Central memory CD8-positive, alpha-beta T cell (primary cell): Measurements from ENCODE around the gene GTF3C5.
"Not testable (repeated sequence)": the region's sequence is repeated elsewhere in the genome, so short reads cannot be mapped to it uniquely, and the experiment has no call there.

ENCODE experiments used
- ATAC-seq: fragments of 150-1000 bp; cut with Tn5 transposase; replicated peaks from 2 replicates; pipeline ENCODE4 v1.10.0; 2022; ENCODE audit warnings: mild to moderate bottlenecking, moderate FRiP score, moderate number of reproducible peaks; ENCODE audit not compliant: poor library complexity, severe bottlenecking; ENCODE audit errors: extremely low read depth
- DNase-seq, 2 donors: peaks; one replicate each; pipeline ENCODE4 v3.0.0; 2021; ENCODE audit warnings: low spot score in 2 of 2
- H3K27ac Mint-ChIP-seq: one replicate; pipeline ENCODE4 v1.8.0; 2022; ENCODE audit warnings: low read depth, mild to moderate bottlenecking, moderate library complexity, mixed read lengths
- H3K27me3 Mint-ChIP-seq: one replicate; pipeline ENCODE4 v1.8.0; 2022; ENCODE audit warnings: mixed read lengths
- H3K36me3 Mint-ChIP-seq: one replicate; pipeline ENCODE4 v1.8.0; 2022; ENCODE audit warnings: mild to moderate bottlenecking, moderate library complexity, mixed read lengths; ENCODE audit not compliant: insufficient read depth
- H3K4me1 Mint-ChIP-seq: one replicate; pipeline ENCODE4 v1.8.0; 2022; ENCODE audit warnings: mixed read lengths
- H3K4me3 Mint-ChIP-seq: one replicate; pipeline ENCODE4 v1.8.0; 2022; ENCODE audit warnings: mild to moderate bottlenecking, moderate library complexity, mixed read lengths
- H3K9me3 Mint-ChIP-seq: one replicate; pipeline ENCODE4 v1.8.0; 2022; ENCODE audit warnings: mixed read lengths

Gene GTF3C5

GRCh38 chr9:133023117-133023890 is 7.5 kb upstream of the GTF3C5 start:
- peak overlapping the region; percentile 68 for H3K27ac Mint-ChIP-seq
- ATAC-seq, result no peak
- H3K4me3 Mint-ChIP-seq, result no peak overlapping the region
- no peak for DNase-seq
- H3K27me3 Mint-ChIP-seq, result no peaks in the 10 kb centered on the region
- H3K9me3 Mint-ChIP-seq, result no peaks in the 10 kb centered on the region
- H3K4me1 Mint-ChIP-seq, result no peaks in the 10 kb centered on the region
- H3K36me3 Mint-ChIP-seq, result peaks cover 2% of the 10 kb centered on the region

- no peak for ATAC-seq
- no peak overlapping the region for H3K27ac Mint-ChIP-seq
- no peak overlapping the region for H3K4me3 Mint-ChIP-seq
- peaks cover 11% of the 10 kb centered on the region for H3K36me3 Mint-ChIP-seq
- peaks cover 11% of the 10 kb centered on the region for H3K4me1 Mint-ChIP-seq
- H3K27me3 Mint-ChIP-seq, result no peaks in the 10 kb centered on the region
- no peaks in the 10 kb centered on the region for H3K9me3 Mint-ChIP-seq
- no peak for DNase-seq
These were observed 4.4 kb upstream of the GTF3C5 start for GRCh38 chr9:133026426-133026825.

GRCh38 chr9:133027134-133027533 is 3.7 kb upstream of the GTF3C5 start:
- Mint-ChIP-seq H3K27me3 (no peaks in the 10 kb centered on the region), H3K9me3 (no peaks in the 10 kb centered on the region), H3K36me3 (peaks cover 13% of the 10 kb centered on the region), H3K4me1 (peaks cover 18% of the 10 kb centered on the region), H3K27ac (no peak overlapping the region), H3K4me3 (no peak overlapping the region)
- ATAC-seq (no peak), DNase-seq (no peak)

- no peak overlapping the region for H3K27ac Mint-ChIP-seq
- peaks cover 14% of the 10 kb centered on the region for H3K36me3 Mint-ChIP-seq
- no peaks in the 10 kb centered on the region for H3K9me3 Mint-ChIP-seq
- DNase-seq (no peak), ATAC-seq (no peak)
- H3K27me3 Mint-ChIP-seq, result no peaks in the 10 kb centered on the region
- peaks cover 26% of the 10 kb centered on the region for H3K4me1 Mint-ChIP-seq
- H3K4me3 Mint-ChIP-seq, result peak overlapping the region; percentile 27
These were observed 2.6 kb upstream of the GTF3C5 start for GRCh38 chr9:133028221-133028620.

GRCh38 chr9:133029994-133030316 is 842 bp upstream of the GTF3C5 start:
- H3K9me3 Mint-ChIP-seq, result no peaks in the 10 kb centered on the region
- H3K27me3 Mint-ChIP-seq, result no peaks in the 10 kb centered on the region
- peak overlapping the region; percentile 99 for H3K4me3 Mint-ChIP-seq
- H3K4me1 Mint-ChIP-seq, result peaks cover 35% of the 10 kb centered on the region
- DNase-seq, result no peak
- ATAC-seq, result peak; percentile 11
- peak overlapping the region; percentile 98 for H3K27ac Mint-ChIP-seq
- peaks cover 14% of the 10 kb centered on the region for H3K36me3 Mint-ChIP-seq

GRCh38 chr9:133031130-133031422 is 279 bp downstream of the GTF3C5 start:
- no peak for ATAC-seq
- DNase-seq, result no peak
- H3K36me3 Mint-ChIP-seq, result peaks cover 14% of the 10 kb centered on the region
- H3K4me3 Mint-ChIP-seq, result peak overlapping the region; percentile 99
- no peaks in the 10 kb centered on the region for H3K27me3 Mint-ChIP-seq
- peaks cover 35% of the 10 kb centered on the region for H3K4me1 Mint-ChIP-seq
- no peaks in the 10 kb centered on the region for H3K9me3 Mint-ChIP-seq
- peak overlapping the region; percentile 98 for H3K27ac Mint-ChIP-seq

- Mint-ChIP-seq H3K4me3 (peak overlapping the region; percentile 99), H3K36me3 (peaks cover 14% of the 10 kb centered on the region), H3K27ac (peak overlapping the region; percentile 98), H3K27me3 (no peaks in the 10 kb centered on the region), H3K4me1 (peaks cover 35% of the 10 kb centered on the region), H3K9me3 (no peaks in the 10 kb centered on the region)
- no peak for ATAC-seq
- no peak for DNase-seq
These were observed 707 bp downstream of the GTF3C5 start for GRCh38 chr9:133031496-133031911.

- no peak for ATAC-seq
- no peaks in the 10 kb centered on the region for H3K9me3 Mint-ChIP-seq
- H3K4me3 Mint-ChIP-seq, result peak overlapping the region; percentile 99
- peaks cover 16% of the 10 kb centered on the region for H3K36me3 Mint-ChIP-seq
- DNase-seq, result no peak
- no peaks in the 10 kb centered on the region for H3K27me3 Mint-ChIP-seq
- peak overlapping the region; percentile 98 for H3K27ac Mint-ChIP-seq
- peaks cover 42% of the 10 kb centered on the region for H3K4me1 Mint-ChIP-seq
These were observed 1.4 kb downstream of the GTF3C5 start for GRCh38 chr9:133032171-133032570.

- no peak overlapping the region for H3K27ac Mint-ChIP-seq
- H3K9me3 Mint-ChIP-seq, result no peaks in the 10 kb centered on the region
- ATAC-seq (no peak), DNase-seq (no peak)
- peaks cover 16% of the 10 kb centered on the region for H3K36me3 Mint-ChIP-seq
- no peaks in the 10 kb centered on the region for H3K27me3 Mint-ChIP-seq
- peaks cover 55% of the 10 kb centered on the region for H3K4me1 Mint-ChIP-seq
- no peak overlapping the region for H3K4me3 Mint-ChIP-seq
These were observed 4.9 kb downstream of the GTF3C5 start for GRCh38 chr9:133035669-133036068.

- Mint-ChIP-seq H3K9me3 (no peaks in the 10 kb centered on the region), H3K4me3 (no peak overlapping the region), H3K27ac (no peak overlapping the region), H3K27me3 (no peaks in the 10 kb centered on the region), H3K36me3 (peaks cover 19% of the 10 kb centered on the region), H3K4me1 (peaks cover 40% of the 10 kb centered on the region)
- ATAC-seq (no peak), DNase-seq (no peak)
These were observed 7.1 kb downstream of the GTF3C5 start for GRCh38 chr9:133037775-133038515.

- not testable (repeated sequence) for DNase-seq, ATAC-seq, H3K27me3 Mint-ChIP-seq, H3K9me3 Mint-ChIP-seq, H3K27ac Mint-ChIP-seq, H3K4me3 Mint-ChIP-seq
- H3K36me3 Mint-ChIP-seq, result peaks cover 36% of the 10 kb centered on the region
- peaks cover 31% of the 10 kb centered on the region for H3K4me1 Mint-ChIP-seq
These were observed 10.2 kb downstream of the GTF3C5 start for GRCh38 chr9:133040892-133041479.

- H3K4me1 Mint-ChIP-seq, result peaks cover 26% of the 10 kb centered on the region
- no peaks in the 10 kb centered on the region for H3K27me3 Mint-ChIP-seq
- DNase-seq (no peak), ATAC-seq (no peak)
- H3K36me3 Mint-ChIP-seq, result peaks cover 37% of the 10 kb centered on the region
- H3K4me3 Mint-ChIP-seq, result no peak overlapping the region
- H3K27ac Mint-ChIP-seq, result no peak overlapping the region
- no peaks in the 10 kb centered on the region for H3K9me3 Mint-ChIP-seq
These were observed 11.2 kb downstream of the GTF3C5 start for GRCh38 chr9:133041958-133042357.

- Mint-ChIP-seq H3K27me3 (no peaks in the 10 kb centered on the region), H3K27ac (no peak overlapping the region), H3K36me3 (peaks cover 37% of the 10 kb centered on the region), H3K4me3 (no peak overlapping the region), H3K9me3 (no peaks in the 10 kb centered on the region), H3K4me1 (peaks cover 21% of the 10 kb centered on the region)
- DNase-seq, result no peak
- ATAC-seq, result no peak
These were observed 11.9 kb downstream of the GTF3C5 start for GRCh38 chr9:133042676-133043075.
